Myometrial cell (primary cell): ENCODE results near the gene CERKL. TPM values are rescaled to one million over a fixed set of nuclear protein-coding genes. Genes with fewer than 3 reads are reported as not detected.

Experiments
- total RNA-seq: library from RNA; depleted of rRNA; stranded (reverse); fragments of >200 nt; gene quantifications from 2 replicates; pipeline ENCODE4 v1.2.3, GENCODE V29; 2015

CERKL gene, protein sequence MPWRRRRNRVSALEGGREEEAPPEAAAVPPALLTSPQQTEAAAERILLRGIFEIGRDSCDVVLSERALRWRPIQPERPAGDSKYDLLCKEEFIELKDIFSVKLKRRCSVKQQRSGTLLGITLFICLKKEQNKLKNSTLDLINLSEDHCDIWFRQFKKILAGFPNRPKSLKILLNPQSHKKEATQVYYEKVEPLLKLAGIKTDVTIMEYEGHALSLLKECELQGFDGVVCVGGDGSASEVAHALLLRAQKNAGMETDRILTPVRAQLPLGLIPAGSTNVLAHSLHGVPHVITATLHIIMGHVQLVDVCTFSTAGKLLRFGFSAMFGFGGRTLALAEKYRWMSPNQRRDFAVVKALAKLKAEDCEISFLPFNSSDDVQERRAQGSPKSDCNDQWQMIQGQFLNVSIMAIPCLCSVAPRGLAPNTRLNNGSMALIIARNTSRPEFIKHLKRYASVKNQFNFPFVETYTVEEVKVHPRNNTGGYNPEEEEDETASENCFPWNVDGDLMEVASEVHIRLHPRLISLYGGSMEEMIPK
- not detected in 2 replicates for total RNA-seq

DNA sequence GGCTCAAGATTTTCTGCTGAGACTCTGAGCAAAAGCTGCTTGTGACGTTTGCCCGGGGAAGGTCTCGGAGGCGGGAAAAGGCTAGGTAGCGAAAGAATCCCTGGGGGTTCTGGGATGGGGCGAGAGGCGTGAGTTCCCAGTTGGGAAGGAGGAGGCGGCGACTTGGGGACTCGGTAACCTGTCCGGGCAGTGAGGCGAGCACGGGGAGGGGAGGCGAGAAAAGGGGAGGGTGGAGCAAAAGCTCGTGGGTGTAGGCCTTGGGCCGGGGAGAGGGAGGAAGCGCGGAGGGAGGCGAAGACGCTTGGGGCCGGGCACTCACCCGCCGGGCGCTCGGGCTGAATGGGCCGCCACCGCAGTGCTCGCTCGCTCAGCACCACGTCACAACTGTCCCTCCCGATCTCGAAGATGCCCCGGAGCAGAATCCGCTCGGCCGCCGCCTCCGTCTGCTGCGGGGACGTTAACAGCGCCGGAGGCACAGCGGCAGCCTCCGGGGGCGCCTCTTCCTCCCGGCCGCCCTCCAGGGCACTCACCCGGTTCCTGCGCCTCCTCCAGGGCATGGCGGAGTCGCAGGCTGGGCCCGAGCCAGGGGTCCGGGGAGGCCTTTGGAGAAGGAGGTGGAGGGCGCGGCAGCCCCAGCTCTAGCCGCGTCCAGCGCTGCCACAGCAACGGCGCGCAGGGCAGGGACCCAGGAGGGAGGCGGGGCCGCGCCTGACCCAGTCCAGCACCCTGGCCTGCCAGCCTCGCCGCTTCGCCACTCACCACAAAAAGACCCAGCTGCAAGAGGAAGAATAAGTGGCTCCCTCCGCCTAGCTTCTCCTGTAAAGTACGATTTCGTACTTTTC, at the start of gene CERKL:
Gene CERKL (minus strand): TSS at position 656 of the 842 bp plus-strand sequence. CDS start 99 bp downstream, at position 557.

DNA sequence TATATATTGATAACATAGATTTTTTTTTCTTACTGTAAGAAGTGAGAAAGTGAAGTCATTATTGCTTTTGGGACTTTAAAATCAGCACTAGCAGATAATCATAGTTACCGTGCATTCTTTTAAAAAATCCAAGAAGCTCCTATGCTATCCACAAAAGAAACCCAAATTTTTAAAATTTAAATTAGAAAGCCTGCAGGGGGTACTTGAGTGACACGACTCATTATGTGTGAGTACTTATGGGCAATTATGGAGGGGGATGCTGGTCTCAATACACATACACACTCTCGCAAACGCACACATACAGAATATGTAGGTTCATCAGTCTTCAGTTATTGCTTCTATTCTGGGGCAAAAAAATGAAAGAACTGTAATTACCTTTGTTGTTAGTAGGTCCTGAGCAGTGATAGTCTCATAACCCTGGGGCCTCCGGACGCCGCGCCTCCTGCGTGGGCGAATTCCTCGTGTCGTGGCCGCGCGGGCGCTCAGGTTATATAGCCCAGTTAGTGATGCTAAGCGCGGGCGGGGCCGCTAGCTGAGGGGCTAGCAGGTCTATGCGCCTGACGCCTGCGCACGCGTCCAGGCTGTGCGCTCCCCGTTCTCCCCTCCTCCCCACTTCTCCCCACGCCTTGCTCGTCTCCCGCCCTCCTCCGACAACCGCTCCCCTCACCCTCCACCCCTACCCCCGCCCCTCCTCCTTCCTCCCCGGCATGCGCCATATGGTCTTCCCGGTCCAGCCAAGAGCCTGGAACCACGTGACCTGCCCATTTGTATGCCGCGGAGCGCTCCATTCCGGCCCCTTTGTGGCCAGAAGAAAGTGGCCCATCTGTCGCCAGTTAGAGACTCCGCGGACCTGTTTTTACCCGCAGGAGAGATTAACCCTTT, 23.4 kb upstream of the CERKL start, which contains the start of gene NEUROD1:
Gene NEUROD1 (minus strand): TSS at position 463 of the 882 bp plus-strand sequence. CDS start 1,657 bp downstream, outside the sequence.

Other genes starting within 250 kb of the CERKL start
- 106 and 126 TPM in 2 replicates for gene ITGA4, start 199.7 kb downstream of the CERKL start, total RNA-seq
- gene NEUROD1, start 23.4 kb upstream of the CERKL start, total RNA-seq = not detected in 2 replicates
- 118 and 165 TPM in 2 replicates for gene ITPRID2, start 234.6 kb upstream of the CERKL start, total RNA-seq